Neutrophil (primary cell): Measurements from ENCODE around the gene CLEC14A.

ENCODE experiments used
- H3K27ac ChIP-seq: fragments of 200-600 bp; sonication (generic); 2 replicates; pipeline ENCODE4 v1.5.1; 2016; ENCODE audit warnings: mild to moderate bottlenecking, moderate library complexity
- H3K27me3 ChIP-seq: fragments of 200-600 bp; sonication (generic); 2 replicates; pipeline ENCODE4 v1.6.0; 2016; ENCODE audit warnings: mild to moderate bottlenecking
- H3K36me3 ChIP-seq: fragments of 200-600 bp; sonication (generic); 2 replicates; pipeline ENCODE4 v1.5.1; 2017
- H3K4me1 ChIP-seq, 2 experiments: fragments of 200-600 bp in 1 of 2; sonication (generic) in 1 of 2; 1 replicate in 1 of 2; 2 replicates in 1 of 2; pipeline versions ENCODE4 v1.5.1 to v1.6.1; 2013 to 2016; ENCODE audit warnings: low read depth in 1 of 2, low read length in 1 of 2, mild to moderate bottlenecking in 1 of 2, moderate library complexity in 1 of 2; ENCODE audit not compliant: control insufficient read depth in 1 of 2, insufficient read depth in 1 of 2
- H3K4me3 ChIP-seq, 2 experiments: fragments of 200-600 bp in 1 of 2; sonication (generic) in 1 of 2; 1 replicate in 1 of 2; 2 replicates in 1 of 2; pipeline ENCODE4 v1.5.1; 2013 to 2016; ENCODE audit warnings: low read depth in 1 of 2, low read length in 1 of 2, mild to moderate bottlenecking in 1 of 2, moderate library complexity in 1 of 2
- H3K9me3 ChIP-seq: fragments of 200-600 bp; sonication (generic); 2 replicates; pipeline ENCODE4 v1.5.1; 2016
- CTCF ChIP-seq: fragments of 200-600 bp; sonication (generic); IDR thresholded peaks from 2 replicates; pipeline ENCODE4 v1.5.1; 2016; ENCODE audit warnings: antibody characterized with exemption

The CLEC14A gene

GRCh38 chr14:38254571-38255407 lies 1.1 kb downstream of the CLEC14A start:
- H3K27me3 ChIP-seq = peaks cover 89% of the 10 kb centered on the region
- H3K4me3 ChIP-seq = peak overlapping the region in 1 of 2 experiments; percentile 37
- peaks cover 8 to 12% of the 10 kb centered on the region in 2 experiments for H3K4me1 ChIP-seq
- TF ChIP-seq CTCF = no peak
- no peaks in the 10 kb centered on the region for H3K36me3 ChIP-seq
- no peaks in the 10 kb centered on the region for H3K9me3 ChIP-seq
- no peak overlapping the region for H3K27ac ChIP-seq

GRCh38 chr14:38253676-38254075 lies 2.2 kb downstream of the CLEC14A start:
- peaks cover 78% of the 10 kb centered on the region for H3K27me3 ChIP-seq
- H3K9me3 ChIP-seq = no peaks in the 10 kb centered on the region
- no peak overlapping the region for H3K27ac ChIP-seq
- H3K4me1 ChIP-seq = peaks cover 8 to 12% of the 10 kb centered on the region in 2 experiments
- H3K36me3 ChIP-seq = no peaks in the 10 kb centered on the region
- no peak for TF ChIP-seq CTCF
- no peak overlapping the region for H3K4me3 ChIP-seq

- Histone ChIP-seq H3K4me3 (no peak overlapping the region), H3K27ac (no peak overlapping the region)
- no peak for TF ChIP-seq CTCF
Observed at GRCh38 chr14:38252066-38252710, 3.7 kb downstream of the CLEC14A start.

GRCh38 chr14:38250331-38250730 lies 5.6 kb downstream of the CLEC14A start:
- no peak overlapping the region for H3K27ac ChIP-seq
- no peak for TF ChIP-seq CTCF

More at GRCh38 chr14:38252066-38252710, 3.7 kb downstream of the CLEC14A start:
- no peaks in the 10 kb centered on the region for H3K9me3 ChIP-seq
- H3K36me3 ChIP-seq = no peaks in the 10 kb centered on the region
- H3K27me3 ChIP-seq = peaks cover 63% of the 10 kb centered on the region
- H3K4me1 ChIP-seq = peaks cover 8 to 12% of the 10 kb centered on the region in 2 experiments

GRCh38 chr14:38248321-38249028 lies 7.4 kb downstream of the CLEC14A start:
- H3K9me3 ChIP-seq = no peaks in the 10 kb centered on the region
- TF ChIP-seq CTCF = no peak

More at GRCh38 chr14:38250331-38250730, 5.6 kb downstream of the CLEC14A start:
- H3K4me3 ChIP-seq = no peak overlapping the region
- H3K4me1 ChIP-seq = peaks cover 2% of the 10 kb centered on the region in 2 experiments
- peaks cover 44% of the 10 kb centered on the region for H3K27me3 ChIP-seq
- H3K36me3 ChIP-seq = no peaks in the 10 kb centered on the region
- no peaks in the 10 kb centered on the region for H3K9me3 ChIP-seq

More at GRCh38 chr14:38248321-38249028, 7.4 kb downstream of the CLEC14A start:
- no peaks in the 10 kb centered on the region for H3K36me3 ChIP-seq
- no peak overlapping the region for H3K4me3 ChIP-seq
- H3K4me1 ChIP-seq = no peaks in the 10 kb centered on the region
- no peak overlapping the region for H3K27ac ChIP-seq
- H3K27me3 ChIP-seq = peaks cover 26% of the 10 kb centered on the region
